OCI-LY7 (cell line): ENCODE results near the gene IGFBP6. TPM values are rescaled to one million over a fixed set of nuclear protein-coding genes. Genes with fewer than 3 reads are reported as not detected.

ENCODE experiments used
- BruUV-seq: library from RNA; stranded (reverse); fragments of 400-500 nt; replicated peaks from 2 replicates; lab custom pipeline; 2021; lab: Mats Ljungman, UMichigan
- CTCF ChIA-PET: fragments of 300-600 bp; sonication (Branson Sonifier 250); formaldehyde crosslinking; loops from one replicate; lab custom pipeline; 2022; ENCODE audit warnings: antibody characterized with exemption; ENCODE audit not compliant: unreplicated experiment; lab: Charles Lee
- POLR2A ChIA-PET: fragments of 300-600 bp; sonication (Branson Sonifier 250); formaldehyde crosslinking; loops from one replicate; lab custom pipeline; 2022; ENCODE audit warnings: antibody characterized with exemption; lab: Charles Lee
- DNase-seq: peaks from one replicate; pipeline ENCODE4 v3.0.0-alpha.2; 2015; ENCODE audit warnings: low spot score
- H2AFZ ChIP-seq: fragments of 200-600 bp; sonication (generic), shearing (Covaris generic); 2 replicates; pipeline ENCODE4 v1.6.1; 2014; ENCODE audit warnings: mild to moderate bottlenecking, antibody characterized with exemption, low read length, moderate library complexity
- H3K27ac ChIP-seq: fragments of 200-600 bp; sonication (generic); 2 replicates; pipeline ENCODE4 v1.5.1; 2014; ENCODE audit warnings: mixed run types, low read depth, mild to moderate bottlenecking, moderate library complexity, low read length, inconsistent platforms; ENCODE audit not compliant: poor library complexity, severe bottlenecking
- H3K36me3 ChIP-seq: fragments of 200-600 bp; sonication (generic); 2 replicates; pipeline ENCODE4 v1.6.1; 2014; ENCODE audit warnings: mild to moderate bottlenecking, antibody characterized with exemption, low read length, moderate library complexity, mixed read lengths; ENCODE audit not compliant: insufficient read depth
- H3K4me1 ChIP-seq: fragments of 200-600 bp; sonication (generic); 2 replicates; pipeline ENCODE4 v1.5.1; 2014; ENCODE audit warnings: mild to moderate bottlenecking, low read length; ENCODE audit not compliant: insufficient read depth, poor library complexity, severe bottlenecking
- H3K4me2 ChIP-seq: fragments of 200-600 bp; sonication (generic); 2 replicates; pipeline ENCODE4 v1.6.1; 2014; ENCODE audit warnings: mild to moderate bottlenecking, low read length
- H3K4me3 ChIP-seq: fragments of 200-600 bp; sonication (generic); 2 replicates; pipeline ENCODE4 v1.5.1; 2014; ENCODE audit warnings: mild to moderate bottlenecking, low read depth, low read length; ENCODE audit not compliant: poor library complexity, severe bottlenecking
- H3K79me2 ChIP-seq: fragments of 200-600 bp; sonication (generic); 2 replicates; pipeline ENCODE4 v1.6.1; 2016; ENCODE audit warnings: low read depth, mild to moderate bottlenecking, low read length, moderate library complexity, mixed read lengths; ENCODE audit not compliant: insufficient read depth
- H3K9me2 ChIP-seq: fragments of 200-600 bp; sonication (generic); 2 replicates; pipeline ENCODE4 v1.6.1; 2016; ENCODE audit warnings: mild to moderate bottlenecking, low read length, mixed read lengths; ENCODE audit not compliant: insufficient read depth
- H3K9me3 ChIP-seq: fragments of 200-600 bp; sonication (generic); 2 replicates; pipeline ENCODE4 v1.6.1; 2014; ENCODE audit warnings: mild to moderate bottlenecking, mixed run types, low read length, mixed read lengths
- H4K20me1 ChIP-seq: fragments of 200-600 bp; sonication (generic); 2 replicates; pipeline ENCODE4 v1.6.1; 2014; ENCODE audit warnings: mild to moderate bottlenecking, antibody characterized with exemption, low read length, moderate library complexity, mixed read lengths; ENCODE audit not compliant: insufficient read depth
- CTCF ChIP-seq: fragments of 200-600 bp; sonication (generic); conservative IDR thresholded peaks from 2 replicates; pipeline ENCODE4 v1.5.1; 2014; ENCODE audit warnings: mild to moderate bottlenecking, antibody characterized with exemption, low read length, moderate library complexity, mixed read lengths
- EZH2phosphoT487 ChIP-seq: fragments of 200-600 bp; sonication (generic); IDR thresholded peaks from 2 replicates; pipeline ENCODE4 v1.6.1; 2018; ENCODE audit warnings: low read depth, borderline replicate concordance, mild to moderate bottlenecking, mixed run types, antibody characterized with exemption, low read length, moderate library complexity, mixed read lengths
- intact Hi-C: fragments of 100-400 bp; cut with micrococcal nuclease; formaldehyde crosslinking; loops from one replicate; pipeline ENCODE4 v1.10.0; 2022; ENCODE audit not compliant: unreplicated experiment
- total RNA-seq, 2 experiments: library from RNA; depleted of rRNA in 1 of 2; stranded (reverse); fragments of >200 nt in 1 of 2; shearing (Covaris generic) in 1 of 2; gene quantifications; 2 replicates each; pipeline ENCODE4 v1.2.3, GENCODE V29; 2014 to 2022

IGFBP6 gene
- total RNA-seq, 2 experiments from 2014 or later, result 2.9 TPM; not detected in 1

- intact Hi-C loops, result no loop called here
- Histone ChIP-seq H3K9me2 (no peaks in the 10 kb centered on the region), H3K27ac (no peak overlapping the region), H3K4me1 (peaks cover 15% of the 10 kb centered on the region), H4K20me1 (no peaks in the 10 kb centered on the region), H3K36me3 (no peaks in the 10 kb centered on the region), H2AFZ (no peak overlapping the region), H3K79me2 (no peaks in the 10 kb centered on the region), H3K4me2 (no peak overlapping the region), H3K9me3 (no peaks in the 10 kb centered on the region), H3K4me3 (no peak overlapping the region)
- no peak for DNase-seq
- BruUV-seq, result no TSS peak
- no peak for TF ChIP-seq EZH2phosphoT487
- no peak for TF ChIP-seq CTCF
- CTCF ChIA-PET, result interaction anchor here (0.8 kb wide), 1 partner anchor 46 kb away, joined by 4 read pairs; no protein-coding TSS in a partner anchor
- POLR2A ChIA-PET, result interaction anchor here (0.9 to 1.8 kb wide), 2 partner anchors 27 to 50 kb away, joined by 4 to 5 read pairs; partner anchors contain the start of genes SOAT2 and SPRYD3
Measured at GRCh38 chr12:53052419-53053217, 44.8 kb upstream of the IGFBP6 start.

GRCh38 chr12:53053218-53054111 lies 44.0 kb upstream of the IGFBP6 start:
- H3K79me2 ChIP-seq, result no peaks in the 10 kb centered on the region
- no peak overlapping the region for H3K27ac ChIP-seq
- ChIA-PET CTCF (interaction anchor here (0.7 to 0.9 kb wide), 4 partner anchors 13 to 168 kb away, joined by 3 to 6 read pairs (median 4); no protein-coding TSS in a partner anchor), POLR2A (interaction anchor here (0.5 to 1.8 kb wide), 6 partner anchors 11 to 282 kb away, joined by 3 to 7 read pairs (median 4); partner anchors contain the start of genes SOAT2 and SPRYD3)
- no TSS peak for BruUV-seq
- peak; percentile 72 for TF ChIP-seq CTCF
- no peak for TF ChIP-seq EZH2phosphoT487
- H3K4me1 ChIP-seq, result peaks cover 13% of the 10 kb centered on the region
- no peaks in the 10 kb centered on the region for H3K9me2 ChIP-seq
- no peaks in the 10 kb centered on the region for H3K9me3 ChIP-seq
- H3K4me3 ChIP-seq, result peak overlapping the region; percentile 75
- DNase-seq, result peak; percentile 45
- peak overlapping the region; percentile 81 for H3K4me2 ChIP-seq
- intact Hi-C loops, result loop anchor here (1.0 kb wide), 1 partner anchor 26 kb away; the partner anchor contains the start of gene SPRYD3
- no peaks in the 10 kb centered on the region for H4K20me1 ChIP-seq
- H3K36me3 ChIP-seq, result no peaks in the 10 kb centered on the region
- H2AFZ ChIP-seq, result peak overlapping the region; percentile 83; the same call in 1 of the 2 replicates
